GM12878 (cell line): Measurements from ENCODE around the gene ZNF407. TPM values are rescaled to one million over a fixed set of nuclear protein-coding genes. Genes with fewer than 3 reads are reported as not detected.
A peak's percentile ranks its signal among the peaks of the same experiment; 100 is the strongest.

Source experiments
- ATAC-seq: fragments of 200-7000 bp; cut with Tn5 transposase; 3 replicates; pipeline ENCODE4 v1.9.1; 2020; ENCODE audit warnings: mild to moderate bottlenecking, moderate library complexity
- BruUV-seq: library from RNA; stranded (reverse); fragments of 400-500 nt; replicated peaks from 2 replicates; lab custom pipeline; 2021; lab: Mats Ljungman, UMichigan
- CTCF ChIA-PET: fragments of 300-600 bp; sonication (Branson Sonifier 250); formaldehyde crosslinking; extraction: SDS; loops from one replicate; lab custom pipeline; 2021; ENCODE audit warnings: inconsistent platforms; lab: Yijun Ruan, JAX
- POLR2A ChIA-PET: fragments of 350-600 bp; formaldehyde crosslinking; extraction: SDS; loops from one replicate; lab custom pipeline; 2021; ENCODE audit warnings: inconsistent platforms; lab: Charles Lee
- RAD21 ChIA-PET: fragments of 300-600 bp; sonication (Branson Sonifier 250); formaldehyde crosslinking; loops from one replicate; lab custom pipeline; 2023; ENCODE audit warnings: antibody characterized with exemption; ENCODE audit not compliant: unreplicated experiment; lab: Charles Lee
- SMC1A ChIA-PET: fragments of 300-600 bp; sonication (Branson Sonifier 250); formaldehyde crosslinking; loops from one replicate; lab custom pipeline; 2023; ENCODE audit not compliant: unreplicated experiment, uncharacterized antibody; lab: Charles Lee
- DNase-seq: peaks from one replicate; pipeline ENCODE4 v3.0.0-alpha.2; 2011; ENCODE audit warnings: low read depth, low spot score
- FAIRE-seq: peaks from 3 replicates; lab custom pipeline; 2011; peaks lifted over from hg19 to GRCh38; lab: Jason Lieb, UNC
- H2AFZ ChIP-seq: 2 replicates; pipeline ENCODE4 v1.6.0; 2011; ENCODE audit warnings: low read depth, low read length, control low read depth; ENCODE audit not compliant: control insufficient read depth
- H3K27ac ChIP-seq: 2 replicates; pipeline ENCODE4 v1.5.1; 2011; ENCODE audit warnings: control low read depth; ENCODE audit not compliant: control insufficient read depth, insufficient read depth
- H3K27me3 ChIP-seq, 2 experiments: replicated peaks in 1 of 2; 2 replicates each; pipeline versions ENCODE4 v1.6.0 to v1.6.1; 2011; ENCODE audit warnings: low read length in 1 of 2; ENCODE audit not compliant: control insufficient read depth in 2 of 2, insufficient read depth in 2 of 2
- H3K36me3 ChIP-seq, 2 experiments: 2 replicates each; pipeline ENCODE4 v1.5.1; 2011; ENCODE audit warnings: low read length in 1 of 2; ENCODE audit not compliant: control insufficient read depth in 2 of 2, insufficient read depth in 2 of 2
- H3K4me1 ChIP-seq: 2 replicates; pipeline ENCODE4 v1.6.1; 2011; ENCODE audit warnings: mild to moderate bottlenecking, low read length, moderate library complexity, mixed read lengths; ENCODE audit not compliant: control insufficient read depth, insufficient read depth
- H3K4me2 ChIP-seq: 2 replicates; pipeline ENCODE4 v1.6.0; 2011; ENCODE audit warnings: control low read depth; ENCODE audit not compliant: control insufficient read depth, insufficient read depth
- H3K4me3 ChIP-seq: fragments of 200-600 bp; sonication (generic); 2 replicates; pipeline ENCODE4 v1.5.1; 2016
- H3K79me2 ChIP-seq: 2 replicates; pipeline ENCODE4 v1.6.0; 2011; ENCODE audit warnings: low read length; ENCODE audit not compliant: control insufficient read depth, insufficient read depth
- H3K9ac ChIP-seq: 2 replicates; pipeline ENCODE4 v1.8.0; 2011; ENCODE audit warnings: low read length, control low read depth, mixed read lengths; ENCODE audit not compliant: control insufficient read depth, insufficient read depth
- H3K9me3 ChIP-seq: replicated peaks from 3 replicates; pipeline ENCODE4 v1.5.1; 2011; ENCODE audit warnings: mild to moderate bottlenecking, low read length; ENCODE audit not compliant: control insufficient read depth, insufficient read depth
- H4K20me1 ChIP-seq: 2 replicates; pipeline ENCODE4 v1.6.0; 2011; ENCODE audit not compliant: control insufficient read depth, insufficient read depth
- CTCF ChIP-seq, 3 experiments: IDR thresholded peaks in 2 of 3; conservative IDR thresholded peaks in 1 of 3; 2 replicates each; pipeline ENCODE4 v1.5.1; 2011; ENCODE audit warnings: low read depth in 3 of 3, low read length in 3 of 3, mild to moderate bottlenecking in 3 of 3, control low read depth in 2 of 3, moderate library complexity in 2 of 3, inconsistent platforms in 1 of 3, mixed read lengths in 1 of 3; ENCODE audit not compliant: control insufficient read depth in 2 of 3, insufficient read depth in 1 of 3; ENCODE audit errors: extremely low read depth in 1 of 3
- ELK1 ChIP-seq: IDR thresholded peaks from 2 replicates; pipeline ENCODE4 v1.6.1; 2012; ENCODE audit warnings: low read depth, low read length, improper control_type of control experiment
- PBX3 ChIP-seq: IDR thresholded peaks from 2 replicates; pipeline ENCODE4 v1.6.1; 2011; ENCODE audit warnings: mild to moderate bottlenecking, low read depth, low read length, moderate library complexity; ENCODE audit not compliant: insufficient replicate concordance
- PKNOX1 ChIP-seq: fragments of 450-650 bp; IDR thresholded peaks from 2 replicates; pipeline ENCODE4 v1.6.1; 2016; ENCODE audit warnings: mild to moderate bottlenecking
- RAD21 ChIP-seq: IDR thresholded peaks from 2 replicates; pipeline ENCODE4 v1.6.1; 2011; ENCODE audit warnings: mild to moderate bottlenecking, low read depth, low read length, moderate library complexity; ENCODE audit not compliant: insufficient read depth
- USF2 ChIP-seq: IDR thresholded peaks from 2 replicates; pipeline ENCODE4 v1.6.1; 2011; ENCODE audit warnings: low read depth, low read length, improper control_type of control experiment, borderline replicate concordance
- YY1 ChIP-seq: IDR thresholded peaks from 2 replicates; pipeline ENCODE4 v1.6.1; 2011; ENCODE audit warnings: low read depth, mild to moderate bottlenecking, low read length
- WGBS: methylation state at CpG from one replicate; pipeline ENCODE4 v1.1.6; 2016; ENCODE audit warnings: low lambda C conversion rate; ENCODE audit not compliant: insufficient replicate concordance, insufficient coverage; ENCODE audit errors: missing lambda C conversion rate; 5-methylcytosine and 5-hydroxymethylcytosine counted together
- in situ Hi-C: fragments of 300-500 bp; cut with MboI; formaldehyde crosslinking; loops from 9 replicates; pipeline ENCODE4 v1.14.3; 2018; ENCODE audit warnings: mixed read lengths
- intact Hi-C: fragments of 100-400 bp; cut with micrococcal nuclease; formaldehyde crosslinking; loops from one replicate; pipeline ENCODE4 v1.14.2; 2022; ENCODE audit not compliant: unreplicated experiment
- polyA plus RNA-seq, 11 experiments: library from polyadenylated mRNA; depleted of rRNA in 4 of 11; unstranded in 6 of 11; stranded (reverse) in 5 of 11; fragments of >200 nt; fragmentation: Nextera tagmentation in 4 of 11; fragmentation: Illumina TruSeq in 1 of 11; extraction: Ambion mirVana in 4 of 11; extraction: Trizol in 1 of 11; gene quantifications; 1 replicate in 1 of 11; 2 replicates in 10 of 11; pipeline versions ENCODE4 v1.2.1 to v1.2.3, GENCODE V29; 2011 to 2016; ENCODE audit warnings: inconsistent platforms in 2 of 11, missing spikeins in 2 of 11, low read depth in 1 of 11
- total RNA-seq, 4 experiments: library from RNA; depleted of rRNA in 3 of 4; stranded (reverse); fragments of >200 nt in 3 of 4; fragmentation: Illumina TruSeq in 1 of 4; extraction: Trizol in 1 of 4; gene quantifications; 2 replicates each; pipeline versions ENCODE4 v1.2.1 to v1.2.3, GENCODE V29; 2013 to 2021

The ZNF407 gene
- total and polyA plus RNA-seq, 10 of the 15 experiments (the other 5 are each of a cell fraction or from before 2014, with no cell fraction given) = 0.69 to 11.6 (median 5.3) TPM

GRCh38 chr18:74819433-74820059, 221.9 kb downstream of the ZNF407 start:
- BruUV-seq = no TSS peak
- Histone ChIP-seq H3K9me3 (no peaks in the 10 kb centered on the region), H3K79me2 (no peaks in the 10 kb centered on the region), H3K27me3 (no peaks in the 10 kb centered on the region), H3K27ac (no peak overlapping the region), H4K20me1 (no peaks in the 10 kb centered on the region), H3K36me3 (no peaks in the 10 kb centered on the region; a peak in 1 of 4 replicates), H3K4me1 (no peaks in the 10 kb centered on the region), H3K4me3 (no peak overlapping the region), H2AFZ (no peak overlapping the region), H3K4me2 (no peak overlapping the region), H3K9ac (no peak overlapping the region)
- ATAC-seq (peak; percentile 100), DNase-seq (no peak), FAIRE-seq (no peak)
- ChIA-PET RAD21 (interaction anchor here (0.6 to 0.9 kb wide), 3 partner anchors 49 to 174 kb away, joined by 3 read pairs; no protein-coding TSS in a partner anchor), POLR2A (no interaction called here), SMC1A (interaction anchor here (0.6 to 3.3 kb wide), 6 partner anchors 10 to 435 kb away, joined by 3 to 13 read pairs (median 4); no protein-coding TSS in a partner anchor), CTCF (interaction anchor here (0.7 to 3.5 kb wide), 16 partner anchors 9 to 222 kb away, joined by 3 to 12 read pairs (median 4); no protein-coding TSS in a partner anchor)
- intact Hi-C loops = no loop called here
- 69% methylated on average over 7 of the region's 7 CpGs for WGBS
- TF ChIP-seq USF2 (no peak), PBX3 (peak; percentile 84), RAD21 (peak; percentile 41), YY1 (0 out of 2 replicates have a peak, but pooled peaks have one; percentile 35), ELK1 (no peak), CTCF (IDR thresholded peaks at IDR 0.05 in 2 of 3, conservative IDR thresholded peaks at IDR 0.05 in 1 of 3; ENCODE audit: control insufficient read depth in 2 of 3, extremely low read depth in 1 of 3, insufficient read depth in 1 of 3, low read depth in 3 of 3, low read length in 3 of 3) (peak; percentile 44 to 78 (median 66)), PKNOX1 (peak; percentile 90)
- in situ Hi-C loops = no loop called here
